Measurements from ENCODE around the gene CYYR1.
A peak's percentile ranks its signal among the peaks of the same experiment; 100 is the strongest.
"Not testable (repeated sequence)": the region's sequence is repeated elsewhere in the genome, so short reads cannot be mapped to it uniquely, and the experiment has no call there.

The CYYR1 gene

GRCh38 chr21:26487981-26488480 lies 85.1 kb downstream of the CYYR1 start:
- DNase-seq = no peak

- no peak for DNase-seq
Observed at GRCh38 chr21:26473471-26473870, 99.6 kb downstream of the CYYR1 start.

GRCh38 chr21:26471099-26471471 lies 102.0 kb downstream of the CYYR1 start:
- DNase-seq = peak; percentile 85

- DNase-seq = no peak
Observed at GRCh38 chr21:26470351-26471098, 102.6 kb downstream of the CYYR1 start.

- DNase-seq = peak; percentile 85
Observed at GRCh38 chr21:26469789-26470188, 103.3 kb downstream of the CYYR1 start.

GRCh38 chr21:26465916-26466315 lies 107.2 kb downstream of the CYYR1 start:
- no peak for DNase-seq

- DNase-seq = no peak
Observed at GRCh38 chr21:26461500-26461899, 111.6 kb downstream of the CYYR1 start.

- no peak for DNase-seq
Observed at GRCh38 chr21:26460621-26461020, 112.5 kb downstream of the CYYR1 start.

- not testable (repeated sequence) for DNase-seq
Observed at GRCh38 chr21:26458854-26459253, 114.2 kb downstream of the CYYR1 start.

- DNase-seq = no peak
Observed at GRCh38 chr21:26457817-26458216, 115.3 kb downstream of the CYYR1 start.

GRCh38 chr21:26453267-26453666 lies 119.8 kb downstream of the CYYR1 start:
- DNase-seq = no peak

GRCh38 chr21:26451081-26451740 lies 121.9 kb downstream of the CYYR1 start:
- no peak for DNase-seq

- DNase-seq = no peak
Observed at GRCh38 chr21:26449161-26449560, 123.9 kb downstream of the CYYR1 start.

- DNase-seq = no peak
Observed at GRCh38 chr21:26448751-26449150, 124.3 kb downstream of the CYYR1 start.

GRCh38 chr21:26447932-26448475 lies 125.1 kb downstream of the CYYR1 start:
- no peak for DNase-seq

GRCh38 chr21:26445440-26445839 lies 127.6 kb downstream of the CYYR1 start:
- no peak for DNase-seq

GRCh38 chr21:26444646-26445045 lies 128.4 kb downstream of the CYYR1 start:
- no peak for DNase-seq

- no peak for DNase-seq
Observed at GRCh38 chr21:26443867-26444266, 129.2 kb downstream of the CYYR1 start.

- no peak for DNase-seq
Observed at GRCh38 chr21:26443291-26443690, 129.8 kb downstream of the CYYR1 start.

GRCh38 chr21:26441149-26441548 lies 131.9 kb downstream of the CYYR1 start:
- no peak for DNase-seq

GRCh38 chr21:26438976-26439375 lies 134.1 kb downstream of the CYYR1 start:
- DNase-seq = no peak

- DNase-seq = no peak
Observed at GRCh38 chr21:26437326-26438009, 135.6 kb downstream of the CYYR1 start.

GRCh38 chr21:26433386-26433785 lies 139.7 kb downstream of the CYYR1 start:
- DNase-seq = no peak

- no peak for DNase-seq
Observed at GRCh38 chr21:26432410-26432809, 140.7 kb downstream of the CYYR1 start.
